Measurements from ENCODE around the gene SNRPD1. TPM values are rescaled to one million over a fixed set of nuclear protein-coding genes. Genes with fewer than 3 reads are reported as not detected.

Gene SNRPD1
- total RNA-seq, 5 donors from 2014 or later (not counting 1 experiment from before 2014, with no cell fraction given) = 18.7 to 31.2 (median 30.7) TPM

DNA sequence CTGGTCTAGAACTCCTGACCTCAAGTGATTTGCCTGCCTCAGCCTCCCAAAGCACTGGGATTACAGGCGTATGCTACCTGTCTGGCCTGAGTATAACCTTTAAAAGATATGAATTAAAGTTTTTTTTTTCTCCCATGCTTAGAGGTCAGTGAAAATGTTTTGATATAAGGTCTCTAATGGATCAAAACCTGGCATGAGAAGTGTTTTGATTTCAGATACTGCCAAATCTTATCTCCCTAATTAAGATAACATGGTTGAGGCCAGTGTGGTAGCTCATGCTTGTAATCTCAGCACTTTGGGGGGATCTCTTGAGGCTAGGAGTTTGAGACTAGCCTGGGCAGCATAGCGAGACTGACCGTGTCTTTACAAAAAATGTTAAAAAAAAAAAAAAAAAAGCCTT lies 41.2 kb downstream of the SNRPD1 start:
- ATAC-seq (replicated peaks in 1 of 4) = no peak
- H3K4me1 ChIP-seq (ENCODE audit: control insufficient read depth in 1 of 2, extremely low read depth in 1 of 2, insufficient read depth in 2 of 2, low read length in 2 of 2) = no peaks in the 10 kb centered on the region
- Mint-ChIP-seq H3K27me3 (no peaks in the 10 kb centered on the region), H3K9me3 (no peaks in the 10 kb centered on the region), H3K4me3 (no peak overlapping the region), H3K4me1 (no peaks in the 10 kb centered on the region), H3K27ac (no peak overlapping the region), H3K36me3 (peaks cover 35% of the 10 kb centered on the region)
- peaks cover 3 to 20% of the 10 kb centered on the region in 2 donors for H3K36me3 ChIP-seq (ENCODE audit: control insufficient read depth in 2 of 2, extremely low read depth in 1 of 2, insufficient read depth in 1 of 2, low read length in 1 of 2)
- WGBS (ENCODE audit: insufficient coverage) = 100% methylated on average over 2 of the region's 3 CpGs
- no peak overlapping the region for H3K4me3 ChIP-seq (ENCODE audit: control insufficient read depth in 1 of 2, extremely low read depth in 1 of 2, low read length in 1 of 2)
- no peaks in the 10 kb centered on the region for H3K27me3 ChIP-seq (replicated peaks in 1 of 2; ENCODE audit: control insufficient read depth in 2 of 2, extremely low read depth in 1 of 2, insufficient read depth in 2 of 2, low read length in 1 of 2)
- no peak overlapping the region for H3K27ac ChIP-seq (ENCODE audit: low read length)
- H3K9me3 ChIP-seq = no peaks in the 10 kb centered on the region
- POLR2A ChIA-PET = no interaction called here
- CTCF ChIA-PET = no interaction called here
- DNase-seq = no peak

GRCh38 chr18:21656402-21656801 lies 44.3 kb downstream of the SNRPD1 start:
- H3K4me3 Mint-ChIP-seq = no peak overlapping the region
- DNase-seq = no peak
- no peak overlapping the region for H3K4me3 ChIP-seq (ENCODE audit: control insufficient read depth in 1 of 2, extremely low read depth in 1 of 2, low read length in 1 of 2)
- no peaks in the 10 kb centered on the region for H3K27me3 ChIP-seq (replicated peaks in 1 of 2; ENCODE audit: control insufficient read depth in 2 of 2, extremely low read depth in 1 of 2, insufficient read depth in 2 of 2, low read length in 1 of 2)
- H3K27me3 Mint-ChIP-seq = no peaks in the 10 kb centered on the region
- no peaks in the 10 kb centered on the region for H3K4me1 Mint-ChIP-seq
- H3K27ac Mint-ChIP-seq = no peak overlapping the region
- peaks cover 33% of the 10 kb centered on the region for H3K36me3 Mint-ChIP-seq
- POLR2A ChIA-PET = no interaction called here
- ATAC-seq (replicated peaks in 1 of 4) = no peak
- H3K4me1 ChIP-seq (ENCODE audit: control insufficient read depth in 1 of 2, extremely low read depth in 1 of 2, insufficient read depth in 2 of 2, low read length in 2 of 2) = no peaks in the 10 kb centered on the region
- peaks cover 0 to 17% of the 10 kb centered on the region in 2 donors for H3K36me3 ChIP-seq (ENCODE audit: control insufficient read depth in 2 of 2, extremely low read depth in 1 of 2, insufficient read depth in 1 of 2, low read length in 1 of 2)
- H3K27ac ChIP-seq (ENCODE audit: low read length) = no peak overlapping the region
- no peaks in the 10 kb centered on the region for H3K9me3 Mint-ChIP-seq
- no peaks in the 10 kb centered on the region for H3K9me3 ChIP-seq
- CTCF ChIA-PET = no interaction called here

GRCh38 chr18:21660078-21660477 lies 48.0 kb downstream of the SNRPD1 start:
- ATAC-seq (replicated peaks in 1 of 4) (no peak), DNase-seq (no peak)
- Histone ChIP-seq H3K4me1 (ENCODE audit: control insufficient read depth in 1 of 2, extremely low read depth in 1 of 2, insufficient read depth in 2 of 2, low read length in 2 of 2) (no peaks in the 10 kb centered on the region), H3K27ac (ENCODE audit: low read length) (no peak overlapping the region), H3K27me3 (replicated peaks in 1 of 2; ENCODE audit: control insufficient read depth in 2 of 2, extremely low read depth in 1 of 2, insufficient read depth in 2 of 2, low read length in 1 of 2) (no peaks in the 10 kb centered on the region), H3K9me3 (no peaks in the 10 kb centered on the region), H3K4me3 (ENCODE audit: control insufficient read depth in 1 of 2, extremely low read depth in 1 of 2, low read length in 1 of 2) (no peak overlapping the region), H3K36me3 (ENCODE audit: control insufficient read depth in 2 of 2, extremely low read depth in 1 of 2, insufficient read depth in 1 of 2, low read length in 1 of 2) (peaks cover 6 to 21% of the 10 kb centered on the region in 2 donors)
- ChIA-PET CTCF (interaction anchor here (0.6 kb wide), 3 partner anchors 36 to 646 kb away, joined by 3 to 5 read pairs (median 4); no protein-coding TSS in a partner anchor), POLR2A (no interaction called here)
- Mint-ChIP-seq H3K27me3 (no peaks in the 10 kb centered on the region), H3K9me3 (no peaks in the 10 kb centered on the region), H3K36me3 (peaks cover 31% of the 10 kb centered on the region), H3K4me1 (no peaks in the 10 kb centered on the region), H3K27ac (no peak overlapping the region), H3K4me3 (no peak overlapping the region)
- WGBS (ENCODE audit: insufficient coverage) = no CpG with 5 or more reads among the region's 2 CpGs

GRCh38 chr18:21662581-21662980 lies 50.5 kb downstream of the SNRPD1 start:
- no peaks in the 10 kb centered on the region for H3K27me3 ChIP-seq (replicated peaks in 1 of 2; ENCODE audit: control insufficient read depth in 2 of 2, extremely low read depth in 1 of 2, insufficient read depth in 2 of 2, low read length in 1 of 2)
- no peaks in the 10 kb centered on the region for H3K9me3 ChIP-seq
- ATAC-seq (replicated peaks in 1 of 4) (no peak), DNase-seq (no peak)
- H3K4me1 Mint-ChIP-seq = no peaks in the 10 kb centered on the region
- peaks cover 29% of the 10 kb centered on the region for H3K36me3 Mint-ChIP-seq
- POLR2A ChIA-PET = no interaction called here
- no peak overlapping the region for H3K4me3 ChIP-seq (ENCODE audit: control insufficient read depth in 1 of 2, extremely low read depth in 1 of 2, low read length in 1 of 2)
- no peak overlapping the region for H3K27ac ChIP-seq (ENCODE audit: low read length)
- no peaks in the 10 kb centered on the region for H3K4me1 ChIP-seq (ENCODE audit: control insufficient read depth in 1 of 2, extremely low read depth in 1 of 2, insufficient read depth in 2 of 2, low read length in 2 of 2)
- 92% methylated on average over 5 of the region's 9 CpGs for WGBS (ENCODE audit: insufficient coverage)
- H3K27me3 Mint-ChIP-seq = no peaks in the 10 kb centered on the region
- H3K9me3 Mint-ChIP-seq = no peaks in the 10 kb centered on the region
- CTCF ChIA-PET = no interaction called here
- H3K4me3 Mint-ChIP-seq = no peak overlapping the region
- H3K27ac Mint-ChIP-seq = no peak overlapping the region
- H3K36me3 ChIP-seq (ENCODE audit: control insufficient read depth in 2 of 2, extremely low read depth in 1 of 2, insufficient read depth in 1 of 2, low read length in 1 of 2) = peaks cover 6 to 16% of the 10 kb centered on the region in 2 donors

DNA sequence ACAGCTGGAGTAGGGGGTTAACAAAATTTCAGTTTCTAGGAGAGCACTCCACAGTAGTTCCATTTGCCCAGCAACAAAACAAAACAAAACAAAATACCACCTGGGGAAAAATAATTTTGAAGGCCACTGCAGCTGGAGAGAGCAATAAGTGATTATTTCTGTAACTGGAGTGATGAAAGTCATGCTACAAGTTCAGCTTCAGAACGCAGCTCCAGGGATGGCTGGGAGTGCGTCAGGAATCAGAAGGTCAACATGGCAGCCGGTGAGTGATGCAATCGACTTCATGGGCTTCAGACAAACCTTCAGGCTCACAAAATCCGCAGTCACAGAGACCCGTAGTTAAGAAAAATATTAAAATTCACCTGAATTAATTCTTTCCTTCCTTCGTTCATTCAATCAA lies 51.5 kb downstream of the SNRPD1 start:
- ChIA-PET POLR2A (no interaction called here), CTCF (interaction anchor here (0.6 to 1.0 kb wide), 2 partner anchors 38 to 54 kb away, joined by 3 read pairs; no protein-coding TSS in a partner anchor)
- no peak overlapping the region for H3K4me3 ChIP-seq (ENCODE audit: control insufficient read depth in 1 of 2, extremely low read depth in 1 of 2, low read length in 1 of 2)
- no peak for DNase-seq
- no peak overlapping the region for H3K27ac Mint-ChIP-seq
- H3K27me3 Mint-ChIP-seq = no peaks in the 10 kb centered on the region
- ATAC-seq (replicated peaks in 1 of 4) = no peak
- no peaks in the 10 kb centered on the region for H3K4me1 ChIP-seq (ENCODE audit: control insufficient read depth in 1 of 2, extremely low read depth in 1 of 2, insufficient read depth in 2 of 2, low read length in 2 of 2)
- no peak overlapping the region for H3K27ac ChIP-seq (ENCODE audit: low read length)
- H3K36me3 ChIP-seq (ENCODE audit: control insufficient read depth in 2 of 2, extremely low read depth in 1 of 2, insufficient read depth in 1 of 2, low read length in 1 of 2) = peaks cover 6 to 16% of the 10 kb centered on the region in 2 donors
- no peaks in the 10 kb centered on the region for H3K27me3 ChIP-seq (replicated peaks in 1 of 2; ENCODE audit: control insufficient read depth in 2 of 2, extremely low read depth in 1 of 2, insufficient read depth in 2 of 2, low read length in 1 of 2)
- H3K9me3 ChIP-seq = no peaks in the 10 kb centered on the region
- 97% methylated on average over 4 of the region's 7 CpGs for WGBS (ENCODE audit: insufficient coverage)
- no peaks in the 10 kb centered on the region for H3K4me1 Mint-ChIP-seq
- H3K36me3 Mint-ChIP-seq = peaks cover 24% of the 10 kb centered on the region
- H3K4me3 Mint-ChIP-seq = no peak overlapping the region
- H3K9me3 Mint-ChIP-seq = no peaks in the 10 kb centered on the region

- Mint-ChIP-seq H3K36me3 (peaks cover 24% of the 10 kb centered on the region), H3K4me1 (no peaks in the 10 kb centered on the region), H3K27me3 (no peaks in the 10 kb centered on the region), H3K9me3 (no peaks in the 10 kb centered on the region), H3K4me3 (no peak overlapping the region), H3K27ac (no peak overlapping the region)
- ChIA-PET CTCF (interaction anchor here (0.6 to 1.0 kb wide), 2 partner anchors 37 to 55 kb away, joined by 3 read pairs; no protein-coding TSS in a partner anchor), POLR2A (no interaction called here)
- DNase-seq (no peak), ATAC-seq (replicated peaks in 1 of 4) (no peak)
- Histone ChIP-seq H3K4me3 (ENCODE audit: control insufficient read depth in 1 of 2, extremely low read depth in 1 of 2, low read length in 1 of 2) (no peak overlapping the region), H3K27ac (ENCODE audit: low read length) (no peak overlapping the region), H3K36me3 (ENCODE audit: control insufficient read depth in 2 of 2, extremely low read depth in 1 of 2, insufficient read depth in 1 of 2, low read length in 1 of 2) (peaks cover 6 to 16% of the 10 kb centered on the region in 2 donors), H3K27me3 (replicated peaks in 1 of 2; ENCODE audit: control insufficient read depth in 2 of 2, extremely low read depth in 1 of 2, insufficient read depth in 2 of 2, low read length in 1 of 2) (no peaks in the 10 kb centered on the region), H3K4me1 (ENCODE audit: control insufficient read depth in 1 of 2, extremely low read depth in 1 of 2, insufficient read depth in 2 of 2, low read length in 2 of 2) (no peaks in the 10 kb centered on the region), H3K9me3 (no peaks in the 10 kb centered on the region)
- no CpG with 5 or more reads among the region's 2 CpGs for WGBS (ENCODE audit: insufficient coverage)
Observed at GRCh38 chr18:21664069-21664468, 52.0 kb downstream of the SNRPD1 start.

DNA sequence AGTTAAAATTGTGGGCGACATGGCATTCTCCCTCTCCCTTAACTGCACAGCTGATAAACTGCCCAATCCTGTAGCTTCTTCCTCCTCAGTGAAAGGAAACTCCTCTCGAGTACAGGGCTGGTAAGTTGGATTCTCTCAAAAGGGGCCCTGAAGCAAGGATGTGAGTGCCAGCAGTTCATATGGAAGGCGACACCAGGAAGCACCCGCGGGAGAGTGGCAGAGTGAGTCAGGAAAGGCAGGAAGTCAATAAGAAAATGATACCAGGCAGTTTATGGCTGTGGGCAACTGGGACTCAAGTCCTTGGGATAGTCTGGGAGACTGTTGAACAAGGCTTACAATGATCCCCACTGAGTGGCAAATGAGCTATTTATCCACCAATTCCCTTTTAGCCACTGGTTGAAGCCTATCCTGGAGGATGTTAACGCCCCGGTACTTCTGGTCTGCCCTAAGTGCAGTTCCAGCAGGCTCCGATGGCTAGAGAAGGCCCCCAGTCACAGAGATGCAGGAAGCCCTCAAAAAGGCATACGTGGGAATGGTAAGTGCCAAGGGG lies 57.7 kb downstream of the SNRPD1 start:
- H3K9me3 ChIP-seq = no peaks in the 10 kb centered on the region
- H3K27ac ChIP-seq (ENCODE audit: low read length) = no peak overlapping the region
- H3K36me3 Mint-ChIP-seq = peaks cover 24% of the 10 kb centered on the region
- H3K4me1 ChIP-seq (ENCODE audit: control insufficient read depth in 1 of 2, extremely low read depth in 1 of 2, insufficient read depth in 2 of 2, low read length in 2 of 2) = no peaks in the 10 kb centered on the region
- ATAC-seq (replicated peaks in 1 of 4) (no peak), DNase-seq (no peak)
- H3K27me3 Mint-ChIP-seq = no peaks in the 10 kb centered on the region
- peaks cover 6 to 7% of the 10 kb centered on the region in 2 donors for H3K36me3 ChIP-seq (ENCODE audit: control insufficient read depth in 2 of 2, extremely low read depth in 1 of 2, insufficient read depth in 1 of 2, low read length in 1 of 2)
- no peak overlapping the region for H3K4me3 ChIP-seq (ENCODE audit: control insufficient read depth in 1 of 2, extremely low read depth in 1 of 2, low read length in 1 of 2)
- ChIA-PET CTCF (no interaction called here), POLR2A (interaction anchor here in 1 of 2 donors (0.6 kb wide), 1 partner anchor 49 kb away, joined by 4 read pairs; no protein-coding TSS in a partner anchor)
- H3K4me1 Mint-ChIP-seq = no peaks in the 10 kb centered on the region
- no peaks in the 10 kb centered on the region for H3K9me3 Mint-ChIP-seq
- no peak overlapping the region for H3K27ac Mint-ChIP-seq
- H3K27me3 ChIP-seq (replicated peaks in 1 of 2; ENCODE audit: control insufficient read depth in 2 of 2, extremely low read depth in 1 of 2, insufficient read depth in 2 of 2, low read length in 1 of 2) = no peaks in the 10 kb centered on the region
- WGBS (ENCODE audit: insufficient coverage) = 87% methylated on average over 3 of the region's 9 CpGs
- no peak overlapping the region for H3K4me3 Mint-ChIP-seq

Data from T-cell (primary cell).